ENCODE results near the gene UST. TPM values are rescaled to one million over a fixed set of nuclear protein-coding genes. Genes with fewer than 3 reads are reported as not detected.

Gene UST
- total and polyA plus RNA-seq, 2 of the 8 experiments (the other 6 are each of a cell fraction or from before 2014, with no cell fraction given): 13.5 to 34.5 TPM

GRCh38 chr6:148996815-148997214 lies 250.0 kb downstream of the UST start:
- DNase-seq (ENCODE audit: low read depth in 1 of 2, low spot score in 2 of 2) (no peak), FAIRE-seq (no peak)
- Histone ChIP-seq H3K23me2 (ENCODE audit: low read depth, low read length) (no peaks in the 10 kb centered on the region), H2BK15ac (ENCODE audit: low read length) (no peak overlapping the region), H3K4me2 (ENCODE audit: insufficient read depth in 1 of 2, low read depth in 2 of 2, low read length in 2 of 2) (no peak overlapping the region), H4K5ac (ENCODE audit: insufficient read length, low read depth, low read length) (no peak overlapping the region), H3K79me2 (ENCODE audit: control insufficient read depth in 1 of 2, insufficient read depth in 2 of 2, low read length in 2 of 2) (no peaks in the 10 kb centered on the region), H3K56ac (replicated peaks; ENCODE audit: insufficient read length, low read depth, low read length) (no peak overlapping the region), H3K9me3 (ENCODE audit: insufficient read depth in 2 of 2, low read depth in 1 of 2, low read length in 1 of 2) (peaks cover 5 to 8% of the 10 kb centered on the region in 2 experiments; a peak in 3 of 4 replicates), H3K4ac (replicated peaks; ENCODE audit: insufficient read length, low read depth, low read length) (no peak overlapping the region), H2AFZ (ENCODE audit: low read length) (no peak overlapping the region), H3K4me1 (replicated peaks in 1 of 4; ENCODE audit: control insufficient read depth in 3 of 4, insufficient read depth in 4 of 4, low read length in 3 of 4) (no peaks in the 10 kb centered on the region), H2BK20ac (ENCODE audit: low read length) (no peak overlapping the region), H2BK120ac (replicated peaks; ENCODE audit: low read depth, low read length) (no peak overlapping the region), H3K18ac (ENCODE audit: extremely low read depth, low read length) (no peak overlapping the region), H3K14ac (ENCODE audit: insufficient read length) (no peak overlapping the region), H3K36me3 (ENCODE audit: control insufficient read depth in 2 of 4, insufficient read depth in 4 of 4, low read length in 3 of 4) (peaks cover 2 to 23% (median 10%) of the 10 kb centered on the region in 4 experiments; a peak in 5 of 8 replicates), H3K79me1 (ENCODE audit: low read depth, low read length) (no peaks in the 10 kb centered on the region), H2BK5ac (ENCODE audit: low read depth, low read length) (no peak overlapping the region), H4K91ac (replicated peaks; ENCODE audit: insufficient read length, low read length) (no peak overlapping the region), H3K4me3 (ENCODE audit: extremely low read depth in 1 of 4, insufficient read depth in 2 of 4, low read depth in 3 of 4, low read length in 4 of 4) (no peak overlapping the region), H4K8ac (ENCODE audit: extremely low read depth, insufficient read depth, low read length) (no peak overlapping the region), H2AK5ac (ENCODE audit: low read depth, low read length) (no peak overlapping the region), H2BK12ac (ENCODE audit: low read depth, low read length) (no peak overlapping the region), H3K23ac (ENCODE audit: insufficient read length) (no peak overlapping the region), H3K9ac (replicated peaks in 1 of 4; ENCODE audit: extremely low read depth in 1 of 4, low read depth in 3 of 4, low read length in 3 of 4) (no peak overlapping the region), H4K20me1 (replicated peaks in 1 of 2; ENCODE audit: control insufficient read depth in 1 of 2, insufficient read depth in 2 of 2, low read length in 2 of 2) (no peaks in the 10 kb centered on the region), H3K27me3 (replicated peaks in 1 of 4; ENCODE audit: control insufficient read depth in 3 of 4, extremely low read depth in 1 of 4, insufficient read depth in 3 of 4, low read length in 3 of 4) (no peaks in the 10 kb centered on the region), H3K27ac (ENCODE audit: low read depth, low read length) (no peak overlapping the region)
- 93% methylated on average over 1 of the region's 1 CpG; no CpG with 5 or more reads in 1 of the 2 experiments for WGBS, 2 experiments (ENCODE audit: extremely low coverage in 1 of 2, insufficient coverage in 1 of 2, insufficient read length in 1 of 2, insufficient replicate concordance in 2 of 2, low coverage in 1 of 2, low lambda C conversion rate in 2 of 2, missing lambda C conversion rate in 1 of 2)
- TF ChIP-seq GABPA (IDR thresholded peaks at IDR 0.05; ENCODE audit: borderline replicate concordance, insufficient read depth, low read length) (no peak), SIX5 (IDR thresholded peaks at IDR 0.05; ENCODE audit: low read depth, low read length) (no peak), CHD1 (IDR thresholded peaks at IDR 0.05; ENCODE audit: low read depth, low read length) (no peak), ASH2L (IDR thresholded peaks at IDR 0.05; ENCODE audit: low read length) (no peak), NANOG (IDR thresholded peaks at IDR 0.05; ENCODE audit: insufficient read depth, low read depth, low read length, poor library complexity, severe bottlenecking) (no peak), POLR2A (IDR thresholded peaks at IDR 0.05; ENCODE audit: control extremely low read depth in 1 of 2, low read depth in 2 of 2, low read length in 2 of 2) (no peak), EZH2 (IDR thresholded peaks at IDR 0.05; ENCODE audit: low read depth, low read length, severe bottlenecking) (no peak), GTF2F1 (IDR thresholded peaks at IDR 0.05; ENCODE audit: borderline replicate concordance, low read depth, low read length) (no peak), SP4 (IDR thresholded peaks at IDR 0.05; ENCODE audit: low read length) (no peak), MAX (IDR thresholded peaks at IDR 0.05) (no peak), ATF3 (IDR thresholded peaks at IDR 0.05; ENCODE audit: insufficient read depth, low read depth, low read length) (no peak), FOSL1 (IDR thresholded peaks at IDR 0.05; ENCODE audit: insufficient read depth, low read depth, low read length) (no peak)
- POLR2A ChIA-PET (ENCODE audit: partially characterized antibody): no interaction called here
- CTCF ChIA-PET (ENCODE audit: partially characterized antibody): interaction anchor here (0.8 to 2.2 kb wide), 5 partner anchors 8 to 419 kb away, joined by 3 to 6 read pairs (median 4); no protein-coding TSS in a partner anchor

Measured in H1 (cell line).